Glutamatergic neuron (in vitro differentiated cells): ENCODE data around the gene DHX35. TPM values are rescaled to one million over a fixed set of nuclear protein-coding genes. Genes with fewer than 3 reads are reported as not detected.

Source experiments
- DNase-seq: peaks from one replicate; pipeline ENCODE4 v3.0.0; 2022
- H3K27ac Mint-ChIP-seq: one replicate; pipeline ENCODE4 v1.8.0; 2020; ENCODE audit warnings: mild to moderate bottlenecking, mixed read lengths, inconsistent platforms; ENCODE audit not compliant: unreplicated experiment
- H3K27me3 Mint-ChIP-seq: one replicate; pipeline ENCODE4 v1.8.0; 2020; ENCODE audit warnings: mild to moderate bottlenecking, moderate library complexity, mixed read lengths, inconsistent platforms; ENCODE audit not compliant: unreplicated experiment
- H3K36me3 Mint-ChIP-seq: one replicate; pipeline ENCODE4 v1.8.0; 2020; ENCODE audit warnings: mild to moderate bottlenecking, mixed read lengths, inconsistent platforms; ENCODE audit not compliant: unreplicated experiment
- H3K4me1 Mint-ChIP-seq: one replicate; pipeline ENCODE4 v1.8.0; 2020; ENCODE audit warnings: mild to moderate bottlenecking, low read depth, mixed read lengths, inconsistent platforms; ENCODE audit not compliant: unreplicated experiment
- H3K4me3 Mint-ChIP-seq: one replicate; pipeline ENCODE4 v1.8.0; 2020; ENCODE audit warnings: mild to moderate bottlenecking, mixed read lengths, inconsistent platforms; ENCODE audit not compliant: unreplicated experiment
- H3K9me3 Mint-ChIP-seq: one replicate; pipeline ENCODE4 v1.8.0; 2020; ENCODE audit warnings: mild to moderate bottlenecking, moderate library complexity, mixed read lengths, inconsistent platforms; ENCODE audit not compliant: unreplicated experiment
- total RNA-seq: library from RNA; stranded (reverse); fragmentation: NEBNext Ultra II Directional; extraction: Animal tissue kit (Norgen Biotek cat#: 25700); gene quantifications from one replicate; pipeline ENCODE4 v1.2.1, GENCODE V29; 2021; ENCODE audit not compliant: unreplicated experiment
- TF ChIP-seq, protein P1 (sequence below): fragments of 200-600 bp; sonication (generic); IDR thresholded peaks from one replicate; pipeline ENCODE4 v1.5.0; 2021; ENCODE audit not compliant: partially characterized antibody, unreplicated experiment

DHX35 gene
- total RNA-seq, 1 donor from 2014 or later = 12.0 TPM

DNA sequence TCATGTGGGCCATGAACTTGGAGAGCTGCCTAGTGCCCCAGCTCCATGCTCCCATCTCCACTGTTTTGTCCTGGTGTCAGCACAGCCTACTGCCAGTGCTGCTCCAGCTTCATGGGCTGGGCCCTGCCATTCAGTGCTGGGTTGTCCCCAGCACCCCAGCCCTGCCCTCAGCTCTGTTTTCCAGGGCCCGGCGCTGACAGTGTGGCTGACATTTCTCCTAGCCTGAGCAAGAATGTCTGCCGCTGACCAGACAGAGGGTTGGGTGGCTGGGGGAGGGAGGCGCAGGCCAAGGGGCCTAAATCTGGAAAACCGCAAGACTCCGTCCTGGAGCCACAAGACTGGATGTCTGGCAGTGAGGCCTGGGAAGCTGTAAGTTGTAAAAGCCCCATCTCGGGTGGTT, 78.9 kb downstream of the DHX35 start:
- peaks cover 1% of the 10 kb centered on the region for H3K4me1 Mint-ChIP-seq
- no peaks in the 10 kb centered on the region for H3K36me3 Mint-ChIP-seq
- TF ChIP-seq, protein P1, sequence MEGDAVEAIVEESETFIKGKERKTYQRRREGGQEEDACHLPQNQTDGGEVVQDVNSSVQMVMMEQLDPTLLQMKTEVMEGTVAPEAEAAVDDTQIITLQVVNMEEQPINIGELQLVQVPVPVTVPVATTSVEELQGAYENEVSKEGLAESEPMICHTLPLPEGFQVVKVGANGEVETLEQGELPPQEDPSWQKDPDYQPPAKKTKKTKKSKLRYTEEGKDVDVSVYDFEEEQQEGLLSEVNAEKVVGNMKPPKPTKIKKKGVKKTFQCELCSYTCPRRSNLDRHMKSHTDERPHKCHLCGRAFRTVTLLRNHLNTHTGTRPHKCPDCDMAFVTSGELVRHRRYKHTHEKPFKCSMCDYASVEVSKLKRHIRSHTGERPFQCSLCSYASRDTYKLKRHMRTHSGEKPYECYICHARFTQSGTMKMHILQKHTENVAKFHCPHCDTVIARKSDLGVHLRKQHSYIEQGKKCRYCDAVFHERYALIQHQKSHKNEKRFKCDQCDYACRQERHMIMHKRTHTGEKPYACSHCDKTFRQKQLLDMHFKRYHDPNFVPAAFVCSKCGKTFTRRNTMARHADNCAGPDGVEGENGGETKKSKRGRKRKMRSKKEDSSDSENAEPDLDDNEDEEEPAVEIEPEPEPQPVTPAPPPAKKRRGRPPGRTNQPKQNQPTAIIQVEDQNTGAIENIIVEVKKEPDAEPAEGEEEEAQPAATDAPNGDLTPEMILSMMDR = no peak
- H3K9me3 Mint-ChIP-seq = no peaks in the 10 kb centered on the region
- H3K4me3 Mint-ChIP-seq = no peak overlapping the region
- no peak for DNase-seq
- no peak overlapping the region for H3K27ac Mint-ChIP-seq
- H3K27me3 Mint-ChIP-seq = peaks cover 1% of the 10 kb centered on the region

DNA sequence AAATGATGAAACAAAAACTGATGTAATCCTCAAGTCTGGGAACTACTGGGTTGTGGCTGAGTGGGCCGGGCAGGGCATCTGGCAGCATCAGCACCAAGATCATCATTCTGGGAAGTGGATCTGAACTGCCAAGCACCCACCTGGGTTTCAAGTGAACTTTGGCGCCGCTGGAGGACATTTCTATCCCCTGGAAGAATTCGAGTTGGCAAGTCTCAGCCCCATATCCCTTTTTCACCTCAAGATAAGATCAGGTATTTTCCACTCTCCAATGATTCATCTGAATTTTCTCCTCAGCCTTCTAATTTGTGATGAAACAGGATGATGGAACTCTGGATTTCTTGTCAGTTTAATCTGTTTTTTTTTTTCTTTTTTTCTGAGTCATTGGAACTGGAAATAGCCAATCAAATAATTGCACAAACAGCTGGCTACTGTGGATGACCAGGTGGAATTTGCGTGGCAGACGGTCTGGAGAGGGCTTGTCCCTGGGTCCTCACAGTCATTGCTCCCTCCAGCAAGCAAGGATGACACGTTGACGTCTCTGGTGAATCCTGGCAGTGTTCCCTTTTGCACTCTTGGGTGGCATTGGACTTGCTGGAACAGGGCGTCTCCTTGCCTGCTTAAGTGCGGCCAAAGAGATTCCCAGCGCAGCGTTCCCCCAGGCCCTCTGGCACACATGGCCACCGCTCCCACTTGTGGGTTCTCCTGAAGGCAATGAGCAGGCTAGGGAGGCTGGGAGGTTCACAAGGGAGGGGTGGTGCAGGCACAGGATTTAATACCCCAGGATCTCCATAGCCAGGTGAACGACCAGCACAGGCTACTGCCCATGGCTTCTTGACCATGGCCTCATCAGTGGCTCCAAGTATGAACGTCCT, 80.4 kb downstream of the DHX35 start:
- H3K36me3 Mint-ChIP-seq = no peaks in the 10 kb centered on the region
- DNase-seq = no peak
- peaks cover 1% of the 10 kb centered on the region for H3K27me3 Mint-ChIP-seq
- TF ChIP-seq, protein P1 = no peak
- H3K27ac Mint-ChIP-seq = no peak overlapping the region
- H3K9me3 Mint-ChIP-seq = no peaks in the 10 kb centered on the region
- peaks cover 1% of the 10 kb centered on the region for H3K4me1 Mint-ChIP-seq
- no peak overlapping the region for H3K4me3 Mint-ChIP-seq

DNA sequence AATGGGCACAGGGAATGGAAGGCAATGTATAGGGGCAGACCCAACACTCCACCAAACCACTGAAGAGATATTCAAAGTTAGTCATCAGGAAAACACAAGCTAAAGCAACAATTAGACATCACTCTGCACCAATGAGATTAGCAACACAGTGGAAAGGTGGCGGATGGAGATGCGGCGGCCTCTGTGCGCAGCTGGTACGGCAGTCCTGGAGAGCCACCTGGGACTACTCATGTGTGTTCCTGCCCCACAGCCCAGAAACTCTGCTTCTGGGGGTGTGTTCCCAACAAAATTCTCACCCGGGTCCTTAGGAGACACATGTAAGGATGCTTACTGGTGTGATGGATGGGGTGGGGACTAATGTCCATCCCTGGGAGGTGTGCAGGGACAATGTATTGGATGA, 82.4 kb downstream of the DHX35 start:
- Mint-ChIP-seq H3K4me3 (no peak overlapping the region), H3K4me1 (peaks cover 1% of the 10 kb centered on the region), H3K9me3 (no peaks in the 10 kb centered on the region), H3K27ac (no peak overlapping the region), H3K36me3 (no peaks in the 10 kb centered on the region), H3K27me3 (no peaks in the 10 kb centered on the region)
- TF ChIP-seq, protein P1 = no peak
- DNase-seq = no peak

DNA sequence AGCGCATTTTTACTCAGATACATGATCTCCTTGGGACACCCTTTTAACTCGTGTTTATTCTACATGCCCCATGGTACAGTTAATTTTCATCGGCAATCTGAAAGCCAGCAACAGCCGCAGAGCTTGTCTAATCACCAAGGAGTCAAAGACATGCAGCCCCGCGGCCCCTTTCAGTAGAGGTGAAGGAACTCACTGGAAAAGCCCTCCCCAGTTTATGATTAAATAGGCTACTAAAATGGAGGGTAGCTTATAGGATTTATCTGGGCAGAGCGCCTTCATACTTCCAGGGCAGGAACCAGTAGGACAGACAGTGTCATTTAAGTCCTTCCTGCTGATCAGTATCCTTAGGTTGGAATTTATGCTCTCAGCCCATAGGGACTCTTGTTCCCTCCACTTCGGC, 83.5 kb downstream of the DHX35 start:
- no peak for DNase-seq
- Mint-ChIP-seq H3K4me1 (no peaks in the 10 kb centered on the region), H3K4me3 (no peak overlapping the region), H3K36me3 (no peaks in the 10 kb centered on the region), H3K9me3 (peaks cover 2% of the 10 kb centered on the region), H3K27ac (no peak overlapping the region), H3K27me3 (no peaks in the 10 kb centered on the region)
- TF ChIP-seq, protein P1 = no peak

DNA sequence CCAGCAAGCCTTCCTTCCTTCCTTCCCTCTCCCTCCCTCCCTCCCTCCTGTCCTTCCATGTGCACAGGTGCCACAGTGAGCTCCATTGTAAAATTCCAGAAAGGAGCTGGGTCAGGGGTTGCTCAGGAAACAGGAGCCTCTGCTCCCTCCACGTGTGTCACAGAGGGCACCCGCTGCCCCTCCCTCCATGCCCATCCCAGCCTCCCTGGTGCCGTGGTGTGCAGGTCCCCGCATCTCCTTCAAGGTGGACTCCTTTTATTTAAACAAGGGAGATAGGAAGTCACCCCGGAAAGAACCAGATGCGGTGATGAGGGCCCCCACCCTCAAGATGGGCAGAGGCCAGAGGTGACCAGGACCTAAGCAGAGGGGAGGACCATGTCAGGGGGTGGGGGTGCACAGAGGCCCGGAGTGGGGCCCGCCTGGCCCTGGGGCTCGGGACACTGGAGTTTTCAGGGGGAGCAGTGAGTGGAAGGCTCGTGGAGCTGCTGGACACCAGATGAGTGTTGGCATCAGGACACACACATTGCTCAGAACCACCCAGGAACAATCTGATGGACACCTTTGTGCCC, 85.4 kb downstream of the DHX35 start:
- Mint-ChIP-seq H3K27ac (no peak overlapping the region), H3K27me3 (peaks cover 8% of the 10 kb centered on the region), H3K9me3 (peaks cover 12% of the 10 kb centered on the region), H3K4me3 (no peak overlapping the region), H3K36me3 (no peaks in the 10 kb centered on the region), H3K4me1 (peaks cover 8% of the 10 kb centered on the region)
- TF ChIP-seq, protein P1 = no peak
- DNase-seq = no peak
